Neural cell (in vitro differentiated cells): Measurements from ENCODE around the gene CELSR1. TPM values are rescaled to one million over a fixed set of nuclear protein-coding genes. Genes with fewer than 3 reads are reported as not detected.

Experiments
- H2AFZ ChIP-seq: fragments of 200-600, 300-800 bp; sonication (generic), shearing (Covaris generic); 2 replicates; pipeline ENCODE4 v1.6.0; 2014; ENCODE audit warnings: low read depth, mild to moderate bottlenecking, antibody characterized with exemption, low read length, moderate library complexity
- H3F3A ChIP-seq: fragments of 200-600 bp; shearing (Covaris generic); 2 replicates; pipeline ENCODE4 v1.6.1; 2016; ENCODE audit warnings: mild to moderate bottlenecking, moderate library complexity, mixed read lengths, antibody characterized with exemption, low read length; ENCODE audit not compliant: insufficient read depth, poor library complexity, severe bottlenecking
- H3K27ac ChIP-seq: fragments of 200-600, 300-800 bp; sonication (generic), shearing (Covaris generic); 2 replicates; pipeline ENCODE4 v1.5.1; 2014; ENCODE audit warnings: mild to moderate bottlenecking, low read length, moderate library complexity
- H3K27me3 ChIP-seq: fragments of 300-800, 200-600 bp; sonication (generic), shearing (Covaris generic); 2 replicates; pipeline ENCODE4 v1.6.0; 2014; ENCODE audit warnings: mild to moderate bottlenecking, low read depth, low read length, moderate library complexity; ENCODE audit not compliant: insufficient read depth
- H3K36me3 ChIP-seq: fragments of 300-800, 200-600 bp; sonication (generic), shearing (Covaris generic); 2 replicates; pipeline ENCODE4 v1.5.1; 2014; ENCODE audit warnings: mild to moderate bottlenecking, antibody characterized with exemption, low read length, moderate library complexity; ENCODE audit not compliant: insufficient read depth
- H3K4me2 ChIP-seq: fragments of 300-800, 200-600 bp; sonication (generic), shearing (Covaris generic); 2 replicates; pipeline ENCODE4 v1.6.0; 2014; ENCODE audit warnings: mild to moderate bottlenecking, low read length
- H3K4me3 ChIP-seq: fragments of 300-800, 200-600 bp; sonication (generic), shearing (Covaris generic); 2 replicates; pipeline ENCODE4 v1.5.1; 2014; ENCODE audit warnings: mild to moderate bottlenecking, low read length, moderate library complexity
- H3K79me2 ChIP-seq: fragments of 200-600 bp; shearing (Covaris generic); replicated peaks from 2 replicates; pipeline ENCODE4 v1.6.0; 2014; ENCODE audit warnings: mild to moderate bottlenecking, low read length, moderate library complexity; ENCODE audit not compliant: insufficient read depth
- H3K9ac ChIP-seq: fragments of 300-800, 200-600 bp; sonication (generic), shearing (Covaris generic); 2 replicates; pipeline ENCODE4 v1.6.1; 2016; ENCODE audit warnings: mild to moderate bottlenecking, low read length, mixed read lengths
- H3K9me2 ChIP-seq: fragments of 200-600 bp; shearing (Covaris generic); 2 replicates; pipeline ENCODE4 v1.6.1; 2016; ENCODE audit warnings: mild to moderate bottlenecking, low read length, mixed read lengths; ENCODE audit not compliant: insufficient read depth
- H3K9me3 ChIP-seq: fragments of 200-600, 300-800 bp; sonication (generic), shearing (Covaris generic); 2 replicates; pipeline ENCODE4 v1.6.1; 2016; ENCODE audit warnings: mild to moderate bottlenecking, mixed run types, low read length, moderate library complexity, mixed read lengths
- H4K20me1 ChIP-seq: fragments of 200-600 bp; shearing (Covaris generic); 2 replicates; pipeline ENCODE4 v1.6.1; 2016; ENCODE audit warnings: mild to moderate bottlenecking, mixed run types; ENCODE audit not compliant: insufficient read depth
- CTCF ChIP-seq: fragments of 450-650 bp; IDR thresholded peaks from 2 replicates; pipeline ENCODE4 v1.5.1; 2014; ENCODE audit warnings: antibody characterized with exemption, mild to moderate bottlenecking, moderate library complexity; ENCODE audit not compliant: poor library complexity, severe bottlenecking
- EP300 ChIP-seq: fragments of 450-650 bp; conservative IDR thresholded peaks from 2 replicates; pipeline ENCODE4 v1.6.1; 2014; ENCODE audit warnings: antibody characterized with exemption, mild to moderate bottlenecking, moderate library complexity; ENCODE audit not compliant: poor library complexity, severe bottlenecking
- EZH2 ChIP-seq: fragments of 200-600, 300-800 bp; shearing (Covaris generic), sonication (generic); IDR thresholded peaks from 2 replicates; pipeline ENCODE4 v1.6.1; 2014; ENCODE audit warnings: antibody characterized with exemption, low read length, borderline replicate concordance, mild to moderate bottlenecking; ENCODE audit not compliant: insufficient read depth, poor library complexity, severe bottlenecking
- MXI1 ChIP-seq: fragments of 450-650 bp; conservative IDR thresholded peaks from 2 replicates; pipeline ENCODE4 v1.6.1; 2014; ENCODE audit warnings: antibody characterized with exemption, mild to moderate bottlenecking; ENCODE audit not compliant: poor library complexity, severe bottlenecking
- POLR2AphosphoS5 ChIP-seq: IDR thresholded peaks from 2 replicates; pipeline ENCODE4 v1.6.1; 2012
- RAD21 ChIP-seq: fragments of 450-650 bp; conservative IDR thresholded peaks from 2 replicates; pipeline ENCODE4 v1.6.1; 2014; ENCODE audit warnings: antibody characterized with exemption, mild to moderate bottlenecking, moderate library complexity
- SMC3 ChIP-seq: fragments of 450-650 bp; conservative IDR thresholded peaks from 2 replicates; pipeline ENCODE4 v1.6.1; 2014; ENCODE audit warnings: antibody characterized with exemption, mild to moderate bottlenecking, moderate library complexity; ENCODE audit not compliant: poor library complexity
- TAF1 ChIP-seq: IDR thresholded peaks from 2 replicates; pipeline ENCODE4 v1.6.1; 2012; ENCODE audit warnings: low read depth
- polyA plus RNA-seq: library from polyadenylated mRNA; depleted of rRNA; stranded (reverse); fragments of >200 nt; gene quantifications from 2 replicates; pipeline ENCODE4 v1.2.3, GENCODE V29; 2014
- TF ChIP-seq, protein P1 (sequence below): IDR thresholded peaks from 2 replicates; pipeline ENCODE4 v1.6.1; 2012; ENCODE audit warnings: borderline replicate concordance

Gene CELSR1
- polyA plus RNA-seq, 1 donor from 2014 or later: 0.14 TPM

- Histone ChIP-seq H3K79me2 (no peaks in the 10 kb centered on the region), H3K27me3 (no peaks in the 10 kb centered on the region), H4K20me1 (no peaks in the 10 kb centered on the region), H3K9me3 (no peaks in the 10 kb centered on the region), H3K27ac (no peak overlapping the region), H3K4me3 (no peak overlapping the region), H3K9ac (no peak overlapping the region), H3F3A (no peaks in the 10 kb centered on the region), H3K9me2 (no peaks in the 10 kb centered on the region), H3K36me3 (no peaks in the 10 kb centered on the region), H2AFZ (no peak overlapping the region), H3K4me2 (no peak overlapping the region)
- TF ChIP-seq SMC3: no peak
- TF ChIP-seq MXI1: no peak
- TF ChIP-seq POLR2AphosphoS5: no peak
These were observed 73.1 kb downstream of the CELSR1 start for GRCh38 chr22:46464296-46464695.

GRCh38 chr22:46463435-46464227, 73.8 kb downstream of the CELSR1 start:
- H3K79me2 ChIP-seq: no peaks in the 10 kb centered on the region
- H3F3A ChIP-seq: no peaks in the 10 kb centered on the region
- no peaks in the 10 kb centered on the region for H3K27me3 ChIP-seq
- TF ChIP-seq RAD21 (no peak), TAF1 (no peak), SMC3 (no peak), EZH2 (no peak), EP300 (no peak), CTCF (no peak), MXI1 (no peak), POLR2AphosphoS5 (no peak)
- TF ChIP-seq, protein P1, sequence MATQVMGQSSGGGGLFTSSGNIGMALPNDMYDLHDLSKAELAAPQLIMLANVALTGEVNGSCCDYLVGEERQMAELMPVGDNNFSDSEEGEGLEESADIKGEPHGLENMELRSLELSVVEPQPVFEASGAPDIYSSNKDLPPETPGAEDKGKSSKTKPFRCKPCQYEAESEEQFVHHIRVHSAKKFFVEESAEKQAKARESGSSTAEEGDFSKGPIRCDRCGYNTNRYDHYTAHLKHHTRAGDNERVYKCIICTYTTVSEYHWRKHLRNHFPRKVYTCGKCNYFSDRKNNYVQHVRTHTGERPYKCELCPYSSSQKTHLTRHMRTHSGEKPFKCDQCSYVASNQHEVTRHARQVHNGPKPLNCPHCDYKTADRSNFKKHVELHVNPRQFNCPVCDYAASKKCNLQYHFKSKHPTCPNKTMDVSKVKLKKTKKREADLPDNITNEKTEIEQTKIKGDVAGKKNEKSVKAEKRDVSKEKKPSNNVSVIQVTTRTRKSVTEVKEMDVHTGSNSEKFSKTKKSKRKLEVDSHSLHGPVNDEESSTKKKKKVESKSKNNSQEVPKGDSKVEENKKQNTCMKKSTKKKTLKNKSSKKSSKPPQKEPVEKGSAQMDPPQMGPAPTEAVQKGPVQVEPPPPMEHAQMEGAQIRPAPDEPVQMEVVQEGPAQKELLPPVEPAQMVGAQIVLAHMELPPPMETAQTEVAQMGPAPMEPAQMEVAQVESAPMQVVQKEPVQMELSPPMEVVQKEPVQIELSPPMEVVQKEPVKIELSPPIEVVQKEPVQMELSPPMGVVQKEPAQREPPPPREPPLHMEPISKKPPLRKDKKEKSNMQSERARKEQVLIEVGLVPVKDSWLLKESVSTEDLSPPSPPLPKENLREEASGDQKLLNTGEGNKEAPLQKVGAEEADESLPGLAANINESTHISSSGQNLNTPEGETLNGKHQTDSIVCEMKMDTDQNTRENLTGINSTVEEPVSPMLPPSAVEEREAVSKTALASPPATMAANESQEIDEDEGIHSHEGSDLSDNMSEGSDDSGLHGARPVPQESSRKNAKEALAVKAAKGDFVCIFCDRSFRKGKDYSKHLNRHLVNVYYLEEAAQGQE: no peak
- H3K36me3 ChIP-seq: no peaks in the 10 kb centered on the region
- H3K4me2 ChIP-seq: no peak overlapping the region
- no peaks in the 10 kb centered on the region for H4K20me1 ChIP-seq
- H3K27ac ChIP-seq: no peak overlapping the region
- no peak overlapping the region for H3K9ac ChIP-seq
- H3K9me2 ChIP-seq: no peaks in the 10 kb centered on the region
- H2AFZ ChIP-seq: no peak overlapping the region
- no peak overlapping the region for H3K4me3 ChIP-seq
- no peaks in the 10 kb centered on the region for H3K9me3 ChIP-seq
